Measurements from ENCODE around the gene MT1HL1.

Gene MT1HL1

DNA sequence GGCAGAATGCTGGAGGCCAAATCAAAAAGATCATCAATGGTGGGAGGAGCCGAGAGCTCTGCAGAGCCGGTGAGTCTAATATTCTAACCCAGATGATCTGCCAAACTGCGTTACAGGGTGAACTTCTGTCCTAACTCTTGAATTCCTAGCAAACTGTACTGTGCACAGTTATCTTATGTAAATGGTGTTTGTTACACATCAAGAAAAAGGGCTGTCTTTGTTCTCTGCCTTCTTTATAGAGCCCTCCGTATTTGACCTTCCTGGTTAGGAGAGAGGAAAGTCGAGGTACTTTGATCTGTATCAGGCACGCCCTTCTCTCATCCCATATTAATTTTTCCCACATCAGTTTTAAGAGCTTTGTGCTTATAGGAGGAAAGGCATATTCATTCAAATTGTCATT lies 37.6 kb downstream of the MT1HL1 start:
- in situ Hi-C loops (cut with HindIII; ENCODE audit: low pct_ligation_motif_present, low sequenced_read_pairs): no loop called here
- no peak overlapping the region for H3K27ac ChIP-seq
- H3K36me3 ChIP-seq (replicated peaks): no peaks in the 10 kb centered on the region
- H3K27me3 ChIP-seq (replicated peaks): no peaks in the 10 kb centered on the region
- no peak for DNase-seq
- TF ChIP-seq, protein P1, sequence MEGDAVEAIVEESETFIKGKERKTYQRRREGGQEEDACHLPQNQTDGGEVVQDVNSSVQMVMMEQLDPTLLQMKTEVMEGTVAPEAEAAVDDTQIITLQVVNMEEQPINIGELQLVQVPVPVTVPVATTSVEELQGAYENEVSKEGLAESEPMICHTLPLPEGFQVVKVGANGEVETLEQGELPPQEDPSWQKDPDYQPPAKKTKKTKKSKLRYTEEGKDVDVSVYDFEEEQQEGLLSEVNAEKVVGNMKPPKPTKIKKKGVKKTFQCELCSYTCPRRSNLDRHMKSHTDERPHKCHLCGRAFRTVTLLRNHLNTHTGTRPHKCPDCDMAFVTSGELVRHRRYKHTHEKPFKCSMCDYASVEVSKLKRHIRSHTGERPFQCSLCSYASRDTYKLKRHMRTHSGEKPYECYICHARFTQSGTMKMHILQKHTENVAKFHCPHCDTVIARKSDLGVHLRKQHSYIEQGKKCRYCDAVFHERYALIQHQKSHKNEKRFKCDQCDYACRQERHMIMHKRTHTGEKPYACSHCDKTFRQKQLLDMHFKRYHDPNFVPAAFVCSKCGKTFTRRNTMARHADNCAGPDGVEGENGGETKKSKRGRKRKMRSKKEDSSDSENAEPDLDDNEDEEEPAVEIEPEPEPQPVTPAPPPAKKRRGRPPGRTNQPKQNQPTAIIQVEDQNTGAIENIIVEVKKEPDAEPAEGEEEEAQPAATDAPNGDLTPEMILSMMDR (IDR thresholded peaks at IDR 0.05; ENCODE audit: low read depth, low read length, missing control alignments): no peak
- no peak overlapping the region for H3K4me3 ChIP-seq (ENCODE audit: low read depth, low read length)

DNA sequence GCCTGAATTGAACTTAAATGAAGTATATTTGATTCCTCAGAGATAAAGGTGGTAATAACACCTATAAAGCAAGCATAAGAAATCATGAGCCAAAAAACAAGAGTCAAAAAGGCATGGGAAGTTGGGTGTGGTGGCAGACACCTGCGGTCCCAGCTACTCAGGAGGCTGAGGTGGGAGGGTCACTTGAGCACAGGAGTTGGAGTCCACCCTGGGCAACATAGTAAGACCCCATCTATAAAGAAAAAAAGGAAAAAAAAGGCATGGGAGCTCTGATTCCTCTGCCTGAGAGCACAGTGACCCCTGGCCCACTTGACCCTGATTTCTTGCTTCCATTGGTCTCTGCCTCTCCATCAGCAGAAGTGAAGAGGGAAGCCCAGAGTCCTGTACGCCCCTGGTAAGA lies 40.3 kb downstream of the MT1HL1 start:
- TF ChIP-seq, protein P1 (IDR thresholded peaks at IDR 0.05; ENCODE audit: low read depth, low read length, missing control alignments): no peak
- H3K27ac ChIP-seq: no peak overlapping the region
- no peak for DNase-seq
- in situ Hi-C loops (cut with HindIII; ENCODE audit: low pct_ligation_motif_present, low sequenced_read_pairs): no loop called here
- H3K36me3 ChIP-seq (replicated peaks): no peaks in the 10 kb centered on the region
- H3K4me3 ChIP-seq (ENCODE audit: low read depth, low read length): no peak overlapping the region
- no peaks in the 10 kb centered on the region for H3K27me3 ChIP-seq (replicated peaks)

DNA sequence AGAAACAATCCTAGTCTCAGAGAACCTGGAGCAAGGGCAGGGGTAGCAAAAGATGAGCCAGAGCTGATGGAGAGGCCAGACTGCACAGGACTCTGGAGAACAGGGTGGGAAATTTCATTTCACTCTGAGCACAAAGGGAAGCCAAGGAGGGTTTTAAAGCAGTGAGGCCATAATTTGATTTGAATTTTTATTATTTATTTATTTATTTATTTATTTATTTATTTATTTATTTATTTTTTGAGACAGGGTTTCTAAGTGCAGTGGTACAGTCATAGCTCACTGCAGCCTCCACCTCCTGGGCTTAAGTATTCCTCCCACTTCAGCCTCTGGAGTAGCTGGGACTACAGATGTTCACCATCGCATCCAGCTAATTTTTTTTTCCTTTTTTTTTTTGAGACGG lies 45.1 kb downstream of the MT1HL1 start:
- no peak overlapping the region for H3K4me3 ChIP-seq (ENCODE audit: low read depth, low read length)
- H3K27me3 ChIP-seq (replicated peaks): no peaks in the 10 kb centered on the region
- TF ChIP-seq, protein P1 (IDR thresholded peaks at IDR 0.05; ENCODE audit: low read depth, low read length, missing control alignments): no peak
- H3K27ac ChIP-seq: no peak overlapping the region
- DNase-seq: no peak
- in situ Hi-C loops (cut with HindIII; ENCODE audit: low pct_ligation_motif_present, low sequenced_read_pairs): no loop called here
- no peaks in the 10 kb centered on the region for H3K36me3 ChIP-seq (replicated peaks)

DNA sequence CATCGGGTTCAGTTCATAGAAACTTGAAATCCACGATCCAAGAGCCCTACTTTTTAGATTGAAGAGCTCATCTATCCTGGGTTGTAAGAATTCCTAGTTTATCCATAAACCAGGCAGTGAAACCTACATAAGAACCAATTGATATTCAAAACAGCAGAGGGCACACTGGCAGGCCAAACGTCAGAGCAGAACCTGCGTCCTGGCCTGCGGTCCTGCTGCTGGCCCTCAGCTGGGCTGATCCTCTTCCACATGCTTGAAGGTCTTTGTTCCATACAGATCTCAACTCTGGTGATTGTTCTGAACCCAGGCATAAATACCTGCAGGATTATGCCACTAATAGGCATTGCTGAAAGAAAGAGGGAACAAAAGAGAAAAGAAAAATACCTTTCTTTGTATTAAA lies 47.0 kb downstream of the MT1HL1 start:
- Histone ChIP-seq H3K4me3 (ENCODE audit: low read depth, low read length) (no peak overlapping the region), H3K27me3 (replicated peaks) (no peaks in the 10 kb centered on the region), H3K27ac (no peak overlapping the region), H3K36me3 (replicated peaks) (no peaks in the 10 kb centered on the region)
- no peak for DNase-seq
- in situ Hi-C loops (cut with HindIII; ENCODE audit: low pct_ligation_motif_present, low sequenced_read_pairs): no loop called here
- TF ChIP-seq, protein P1 (IDR thresholded peaks at IDR 0.05; ENCODE audit: low read depth, low read length, missing control alignments): no peak
